Measurements from ENCODE around the gene GNG3.

DNA sequence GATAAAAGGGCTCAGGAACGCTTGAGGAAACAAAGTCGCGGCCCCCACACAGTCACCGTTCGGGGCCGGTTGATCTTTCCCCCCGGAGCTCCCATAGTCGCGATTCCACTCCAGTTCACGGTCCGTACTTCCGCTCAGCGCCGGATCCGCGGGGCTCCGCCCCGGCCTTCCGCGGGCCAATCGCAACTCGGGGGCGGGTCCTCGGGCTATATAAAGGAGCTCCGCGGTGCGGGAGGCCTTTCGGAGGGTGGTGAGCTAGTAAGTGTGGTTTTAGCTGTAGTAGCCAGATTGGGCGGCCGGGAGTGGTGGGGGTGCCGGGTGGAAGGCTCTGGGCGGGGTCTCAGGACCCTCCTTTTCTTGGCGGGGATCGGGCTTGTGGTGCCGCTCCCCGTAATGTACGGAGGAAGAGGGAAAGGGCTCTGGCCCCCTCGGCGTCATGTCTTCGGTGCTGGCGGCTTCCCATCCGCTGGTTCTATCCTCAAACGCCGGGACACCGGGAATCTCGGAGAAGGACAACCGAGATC is 42.3 kb upstream of the GNG3 start, which contains the start of the genes C11orf98 and CSKMT:
- TF ChIP-seq CTCF (IDR thresholded peaks at IDR 0.05) (no peak), POLR2A (IDR thresholded peaks at IDR 0.05) (peak; percentile 98), POLR2AphosphoS5 (IDR thresholded peaks at IDR 0.05) (peak; percentile 97 to 99 (median 99))
